Mesothelial cell of epicardium (in vitro differentiated cells): ENCODE results near the gene PHACTR1. TPM values are rescaled to one million over a fixed set of nuclear protein-coding genes. Genes with fewer than 3 reads are reported as not detected.

Source experiments
- DNase-seq, 2 experiments: peaks; one replicate each; pipeline ENCODE4 v3.0.0; 2021; ENCODE audit warnings: low spot score in 2 of 2; ENCODE audit not compliant: unreplicated experiment in 2 of 2
- H3K27ac Mint-ChIP-seq: 2 replicates; pipeline ENCODE4 v1.8.0; 2021; ENCODE audit warnings: mixed read lengths
- H3K27me3 Mint-ChIP-seq: 2 replicates; pipeline ENCODE4 v1.8.0; 2021; ENCODE audit warnings: low read depth, mixed read lengths
- H3K36me3 Mint-ChIP-seq: 2 replicates; pipeline ENCODE4 v1.8.0; 2021; ENCODE audit warnings: mixed read lengths
- H3K4me1 Mint-ChIP-seq: 2 replicates; pipeline ENCODE4 v1.8.0; 2021; ENCODE audit warnings: mixed read lengths
- H3K4me3 Mint-ChIP-seq: 2 replicates; pipeline ENCODE4 v1.8.0; 2021; ENCODE audit warnings: mild to moderate bottlenecking, moderate library complexity, mixed read lengths
- H3K9me3 Mint-ChIP-seq: 2 replicates; pipeline ENCODE4 v1.8.0; 2021; ENCODE audit warnings: mixed read lengths
- CTCF ChIP-seq: fragments of 200-600 bp; sonication (generic); IDR thresholded peaks from one replicate; pipeline ENCODE4 v1.5.0; 2021; ENCODE audit warnings: antibody characterized with exemption; ENCODE audit not compliant: unreplicated experiment
- total RNA-seq: library from RNA; stranded (reverse); gene quantifications from 3 replicates; pipeline ENCODE4 v1.2.1, GENCODE V29; 2021

The PHACTR1 gene
- total RNA-seq, 1 donor from 2014 or later, result 0.76 TPM

- peaks cover 6% of the 10 kb centered on the region for H3K4me1 Mint-ChIP-seq
- no peaks in the 10 kb centered on the region for H3K9me3 Mint-ChIP-seq
- no peak overlapping the region for H3K27ac Mint-ChIP-seq
- peaks cover 25% of the 10 kb centered on the region for H3K27me3 Mint-ChIP-seq
- no peaks in the 10 kb centered on the region for H3K36me3 Mint-ChIP-seq
- TF ChIP-seq CTCF, result no peak
- H3K4me3 Mint-ChIP-seq, result no peak overlapping the region
- no peak for DNase-seq
These were observed 317.7 kb downstream of the PHACTR1 start for GRCh38 chr6:13034316-13034715.

DNA sequence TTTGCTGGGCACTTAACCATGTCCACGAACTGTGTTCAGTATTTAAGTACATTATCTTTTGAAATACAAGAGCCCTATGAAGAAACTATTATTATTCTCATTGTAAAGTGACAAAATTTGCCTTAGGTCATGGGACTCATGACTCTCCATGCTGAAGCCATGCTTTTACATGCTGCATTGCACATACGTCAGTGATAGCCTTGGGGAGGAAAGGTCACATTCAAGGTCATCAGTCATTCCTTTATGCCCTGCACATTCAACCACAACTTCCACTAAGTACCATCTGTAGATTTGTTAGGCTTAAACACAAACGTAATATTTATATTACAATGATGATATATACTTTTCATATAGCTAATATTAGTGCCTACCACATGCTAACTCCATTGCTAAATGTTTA, 319.0 kb downstream of the PHACTR1 start:
- H3K27me3 Mint-ChIP-seq, result peaks cover 15% of the 10 kb centered on the region
- no peaks in the 10 kb centered on the region for H3K9me3 Mint-ChIP-seq
- H3K36me3 Mint-ChIP-seq, result no peaks in the 10 kb centered on the region
- DNase-seq, result no peak
- TF ChIP-seq CTCF, result no peak
- H3K27ac Mint-ChIP-seq, result no peak overlapping the region
- no peak overlapping the region for H3K4me3 Mint-ChIP-seq
- H3K4me1 Mint-ChIP-seq, result peaks cover 6% of the 10 kb centered on the region

DNA sequence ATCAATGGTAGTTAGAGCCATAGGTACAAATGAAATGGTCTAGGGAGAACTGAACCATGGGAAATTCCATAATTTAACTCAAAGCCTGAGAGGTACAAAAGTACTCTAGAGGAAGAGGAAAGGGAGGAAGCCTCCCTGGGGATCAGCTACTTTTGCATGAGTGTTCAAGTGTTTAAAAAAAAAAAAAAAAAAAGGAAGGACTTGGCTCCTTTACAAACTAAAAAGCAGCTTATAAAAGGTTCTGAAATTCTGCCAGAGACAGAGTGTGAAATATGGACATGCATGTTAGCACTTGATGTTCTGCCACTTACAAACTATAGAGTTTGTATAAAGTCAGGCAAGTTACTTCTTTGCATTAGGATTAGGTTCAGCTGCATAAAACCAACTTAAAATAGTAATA, 321.7 kb downstream of the PHACTR1 start:
- no peak for DNase-seq
- no peaks in the 10 kb centered on the region for H3K36me3 Mint-ChIP-seq
- no peak for TF ChIP-seq CTCF
- no peak overlapping the region for H3K4me3 Mint-ChIP-seq
- H3K27ac Mint-ChIP-seq, result no peak overlapping the region
- H3K27me3 Mint-ChIP-seq, result peaks cover 5% of the 10 kb centered on the region
- no peaks in the 10 kb centered on the region for H3K9me3 Mint-ChIP-seq
- H3K4me1 Mint-ChIP-seq, result peaks cover 6% of the 10 kb centered on the region

- H3K27me3 Mint-ChIP-seq, result peaks cover 5% of the 10 kb centered on the region
- H3K4me3 Mint-ChIP-seq, result no peak overlapping the region
- no peaks in the 10 kb centered on the region for H3K36me3 Mint-ChIP-seq
- H3K4me1 Mint-ChIP-seq, result peaks cover 6% of the 10 kb centered on the region
- H3K9me3 Mint-ChIP-seq, result no peaks in the 10 kb centered on the region
- DNase-seq, result no peak
- TF ChIP-seq CTCF, result no peak
- H3K27ac Mint-ChIP-seq, result no peak overlapping the region
These were observed 322.2 kb downstream of the PHACTR1 start for GRCh38 chr6:13038741-13039190.

GRCh38 chr6:13044390-13044789, 327.8 kb downstream of the PHACTR1 start:
- TF ChIP-seq CTCF, result no peak
- Mint-ChIP-seq H3K27ac (no peak overlapping the region), H3K9me3 (no peaks in the 10 kb centered on the region), H3K4me3 (no peak overlapping the region), H3K4me1 (no peaks in the 10 kb centered on the region), H3K36me3 (no peaks in the 10 kb centered on the region), H3K27me3 (peaks cover 19% of the 10 kb centered on the region)
- DNase-seq, result no peak

DNA sequence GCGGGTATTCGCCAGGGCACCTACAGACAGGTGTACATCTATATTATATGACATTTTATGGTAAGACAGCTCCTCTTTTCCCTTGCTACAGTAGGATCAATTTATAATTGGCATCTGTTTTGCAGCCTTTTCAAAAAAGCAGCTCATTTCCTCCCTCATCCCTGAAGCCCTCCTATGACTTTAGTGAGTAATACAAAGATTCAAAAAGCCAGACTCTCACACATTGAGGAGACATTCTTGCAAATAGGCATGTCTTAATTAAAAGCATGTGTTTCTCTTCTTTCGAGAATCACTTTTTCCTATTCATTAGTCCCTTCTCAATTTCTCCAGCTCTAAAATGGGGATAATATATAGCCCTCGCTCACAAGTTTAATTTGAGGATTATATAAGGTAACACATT, 328.3 kb downstream of the PHACTR1 start:
- H3K27ac Mint-ChIP-seq, result no peak overlapping the region
- no peak overlapping the region for H3K4me3 Mint-ChIP-seq
- no peaks in the 10 kb centered on the region for H3K9me3 Mint-ChIP-seq
- H3K4me1 Mint-ChIP-seq, result no peaks in the 10 kb centered on the region
- no peaks in the 10 kb centered on the region for H3K36me3 Mint-ChIP-seq
- H3K27me3 Mint-ChIP-seq, result peaks cover 19% of the 10 kb centered on the region
- DNase-seq, result no peak
- no peak for TF ChIP-seq CTCF
